ENCODE results near the gene NSUN3.

The NSUN3 gene

DNA sequence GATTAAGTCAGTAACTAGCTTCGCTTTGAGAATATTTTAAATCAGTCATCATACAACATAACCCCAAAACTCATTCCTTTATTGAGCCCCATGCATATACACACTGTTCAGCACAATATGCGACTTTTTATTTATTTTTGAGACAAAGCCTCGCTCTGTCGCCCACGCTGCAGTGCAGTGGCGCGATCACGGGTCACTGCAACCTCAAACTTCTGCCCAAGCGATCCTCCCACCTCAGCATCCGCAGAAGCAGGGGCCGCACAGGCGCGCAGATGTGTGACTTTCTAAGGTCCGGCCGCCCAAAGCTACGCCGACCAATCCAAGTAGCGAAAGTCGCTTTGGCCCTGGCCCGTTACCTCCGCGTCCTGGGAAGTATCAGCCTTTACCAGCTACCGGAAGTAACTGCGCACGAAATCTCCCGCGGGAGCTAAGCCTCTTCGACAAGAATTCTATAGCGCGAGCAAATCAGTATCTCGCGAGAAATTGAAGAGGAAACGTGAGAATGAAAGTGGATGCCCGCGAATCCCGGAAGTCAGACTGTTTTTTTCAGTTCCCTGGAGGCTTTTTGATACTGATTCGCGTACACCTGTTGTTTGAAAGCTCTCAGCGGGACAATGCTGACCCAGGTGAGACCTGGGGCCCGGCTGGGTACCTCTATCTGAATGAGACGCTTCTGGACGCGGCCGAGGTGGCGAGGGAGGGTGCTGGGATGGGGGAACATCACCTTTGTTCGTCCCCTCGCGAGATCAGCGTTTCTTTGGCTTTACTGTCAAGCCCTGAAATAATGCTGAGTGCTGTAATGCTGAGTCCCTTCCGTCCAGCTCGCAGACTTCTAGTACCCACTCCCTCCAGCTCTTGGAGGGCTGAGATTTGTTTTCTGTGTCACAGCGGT is at the start of gene NSUN3, which contains the start of gene DHFR2:
Gene NSUN3, plus strand, starts transcription at position 549 of the 892 bp plus-strand sequence. Its CDS starts 66 bp downstream, at position 615.
Gene DHFR2, minus strand, starts transcription at position 404 of the 892 bp plus-strand sequence. CDS start 1,405 bp downstream, outside the sequence.
- peak within 1 kb of the TSS; percentile 80 for H3K27ac ChIP-seq
- TF ChIP-seq, protein P1, sequence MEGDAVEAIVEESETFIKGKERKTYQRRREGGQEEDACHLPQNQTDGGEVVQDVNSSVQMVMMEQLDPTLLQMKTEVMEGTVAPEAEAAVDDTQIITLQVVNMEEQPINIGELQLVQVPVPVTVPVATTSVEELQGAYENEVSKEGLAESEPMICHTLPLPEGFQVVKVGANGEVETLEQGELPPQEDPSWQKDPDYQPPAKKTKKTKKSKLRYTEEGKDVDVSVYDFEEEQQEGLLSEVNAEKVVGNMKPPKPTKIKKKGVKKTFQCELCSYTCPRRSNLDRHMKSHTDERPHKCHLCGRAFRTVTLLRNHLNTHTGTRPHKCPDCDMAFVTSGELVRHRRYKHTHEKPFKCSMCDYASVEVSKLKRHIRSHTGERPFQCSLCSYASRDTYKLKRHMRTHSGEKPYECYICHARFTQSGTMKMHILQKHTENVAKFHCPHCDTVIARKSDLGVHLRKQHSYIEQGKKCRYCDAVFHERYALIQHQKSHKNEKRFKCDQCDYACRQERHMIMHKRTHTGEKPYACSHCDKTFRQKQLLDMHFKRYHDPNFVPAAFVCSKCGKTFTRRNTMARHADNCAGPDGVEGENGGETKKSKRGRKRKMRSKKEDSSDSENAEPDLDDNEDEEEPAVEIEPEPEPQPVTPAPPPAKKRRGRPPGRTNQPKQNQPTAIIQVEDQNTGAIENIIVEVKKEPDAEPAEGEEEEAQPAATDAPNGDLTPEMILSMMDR (conservative IDR thresholded peaks at IDR 0.05): no peak

DNA sequence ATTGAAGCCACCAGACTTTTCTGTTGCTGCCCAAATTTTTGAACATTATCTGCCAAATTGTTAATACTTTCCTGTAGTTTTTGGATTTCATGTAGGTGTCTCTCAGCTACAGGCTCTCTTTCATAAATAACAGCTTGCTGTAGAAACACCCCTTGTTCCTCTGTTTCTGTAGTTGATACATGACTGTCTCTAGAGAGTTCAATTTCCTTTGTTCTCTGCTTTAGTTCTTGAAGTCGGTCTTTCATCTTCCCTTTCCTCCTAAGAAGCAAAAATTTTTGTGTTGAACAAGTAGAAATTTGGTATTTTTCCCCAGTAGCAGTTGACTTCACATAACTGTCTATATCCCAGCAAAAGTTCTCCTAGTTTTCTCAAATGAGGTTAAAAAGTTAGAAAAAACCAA is 47.8 kb upstream of the NSUN3 start:
- H3K27ac ChIP-seq: no peak overlapping the region
- TF ChIP-seq, protein P1 (conservative IDR thresholded peaks at IDR 0.05): no peak

DNA sequence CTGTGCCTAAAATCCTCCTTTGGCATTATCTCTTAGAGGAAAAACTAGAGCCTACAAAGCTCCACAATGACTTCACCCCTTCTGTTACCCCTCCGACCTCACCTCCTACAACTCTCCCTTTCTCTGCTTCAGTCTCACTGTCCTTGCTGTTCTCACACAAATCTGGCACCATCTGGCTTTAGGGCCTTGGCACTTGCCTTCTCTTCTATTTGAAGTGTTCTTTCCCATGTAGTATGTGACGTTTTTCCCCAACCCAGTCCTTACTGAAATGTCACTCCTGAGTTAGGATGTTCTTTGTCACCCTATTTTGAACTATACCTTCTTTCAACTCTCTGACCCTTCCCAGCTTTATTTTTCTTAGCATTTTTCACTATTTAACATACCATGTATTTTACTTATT is 43.2 kb upstream of the NSUN3 start:
- no peak overlapping the region for H3K27ac ChIP-seq
- TF ChIP-seq, protein P1 (conservative IDR thresholded peaks at IDR 0.05): no peak

DNA sequence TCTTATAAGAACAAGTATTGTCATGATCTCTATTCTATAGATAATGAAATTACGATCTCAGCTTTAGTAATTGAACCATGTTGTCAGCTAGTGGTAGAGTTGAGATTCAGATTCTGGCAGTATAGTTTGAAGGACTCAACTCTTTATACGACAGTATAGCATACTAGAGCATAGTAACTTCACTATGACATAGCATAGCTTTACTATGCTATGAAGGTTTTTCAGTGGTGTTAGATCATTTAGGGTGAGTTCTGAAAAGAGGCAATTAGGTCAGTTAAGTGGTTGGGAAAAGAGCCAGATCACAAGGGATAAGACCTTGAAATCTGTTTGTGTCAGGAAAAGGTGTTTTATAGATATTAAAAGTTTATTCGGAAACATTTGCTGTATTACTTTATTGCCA is 42.6 kb upstream of the NSUN3 start:
- no peak overlapping the region for H3K27ac ChIP-seq
- TF ChIP-seq, protein P1 (conservative IDR thresholded peaks at IDR 0.05): no peak

DNA sequence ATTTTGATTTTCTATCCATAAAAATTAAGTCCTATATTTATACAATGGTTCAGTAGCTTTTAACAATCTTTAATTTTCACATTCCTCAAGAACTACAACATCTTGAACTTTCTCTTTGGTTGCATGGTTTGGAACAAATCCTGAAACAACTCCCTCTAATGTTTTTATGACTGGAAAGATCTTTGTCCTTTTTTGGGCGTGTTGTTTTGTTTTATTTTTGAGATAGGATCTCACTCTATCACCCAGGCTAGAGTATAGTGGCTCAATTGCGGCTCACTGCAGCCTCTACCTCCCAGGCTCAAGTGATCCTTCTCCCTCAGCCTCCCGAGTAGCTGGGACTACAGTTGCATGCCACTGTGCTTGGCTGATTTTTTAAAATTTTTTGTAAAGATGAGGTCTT is 38.5 kb upstream of the NSUN3 start:
- H3K27ac ChIP-seq: peak overlapping the region; percentile 84

DNA sequence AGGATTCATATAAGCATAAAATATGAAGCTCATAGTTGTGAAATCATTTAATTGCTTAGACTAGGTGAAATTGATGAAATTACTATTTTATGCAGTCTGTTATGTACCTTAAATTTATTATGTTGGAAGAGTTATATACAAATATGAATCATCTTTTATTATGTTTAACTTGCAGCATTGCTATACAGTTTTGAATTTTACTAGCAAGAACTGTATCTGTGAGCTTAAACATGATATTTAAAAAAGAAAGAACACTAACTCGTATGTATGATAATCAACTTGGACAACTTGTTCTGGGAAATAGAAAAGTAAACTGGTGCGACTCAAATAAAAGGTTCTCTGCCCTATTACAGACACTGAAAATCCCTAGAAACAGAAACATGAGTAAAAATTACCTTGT is 36.2 kb upstream of the NSUN3 start:
- peak overlapping the region; percentile 84 for H3K27ac ChIP-seq
- TF ChIP-seq, protein P1 (conservative IDR thresholded peaks at IDR 0.05): no peak

More for the DNA sequence above, 38.5 kb upstream of the NSUN3 start:
- TF ChIP-seq, protein P1 (conservative IDR thresholded peaks at IDR 0.05): no peak

DNA sequence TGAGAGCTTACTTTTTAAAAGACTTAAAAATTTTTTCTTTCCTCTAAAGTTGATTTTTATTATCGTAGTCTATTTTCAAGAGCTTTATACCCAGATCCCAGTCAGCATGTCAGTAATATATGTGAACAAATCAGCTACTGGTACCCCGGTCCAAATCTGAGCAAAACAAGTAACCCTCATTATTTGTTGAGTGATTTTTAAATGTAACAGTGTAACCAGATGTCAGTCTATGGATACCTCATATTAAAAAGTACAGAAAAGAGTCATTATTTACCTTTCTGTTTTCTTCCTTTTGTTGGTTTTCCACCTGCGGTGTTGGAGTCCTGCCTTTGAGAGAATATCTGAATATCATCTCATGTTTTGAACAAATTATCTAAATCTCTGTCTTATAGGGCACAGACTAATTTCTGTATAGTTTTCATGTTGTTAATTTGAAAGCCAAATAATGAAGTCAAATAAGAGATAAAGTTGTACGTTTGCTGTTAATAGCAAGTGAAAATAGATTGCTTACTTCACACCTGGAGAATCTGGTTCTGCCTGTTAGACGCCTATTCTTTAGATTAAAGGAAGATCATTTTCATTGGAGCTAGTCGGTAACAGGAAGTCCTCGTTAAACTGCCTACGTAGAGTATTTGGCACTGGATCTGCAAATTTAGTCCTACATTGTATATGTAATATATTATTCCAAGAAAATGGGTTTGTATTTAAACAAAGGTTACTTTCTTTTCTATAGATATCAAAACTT is 34.6 kb upstream of the NSUN3 start, which contains the start of gene STX19:
Gene STX19, minus strand, starts transcription at position 505 of the 745 bp plus-strand sequence. CDS start 13,328 bp downstream, outside the sequence.
- H3K27ac ChIP-seq: peak within 1 kb of the TSS; percentile 84
- TF ChIP-seq, protein P1 (conservative IDR thresholded peaks at IDR 0.05): no peak
